ENCODE data around the gene GLMN.

GLMN gene

GRCh38 chr1:92323473-92324453 lies 25.0 kb upstream of the GLMN start:
- H2BK120ac ChIP-seq (ENCODE audit: low read depth, low read length): no peak overlapping the region
- H3K4me3 ChIP-seq (ENCODE audit: low read length): no peak overlapping the region
- H3K56ac ChIP-seq (ENCODE audit: low read length): no peak overlapping the region
- H3K79me1 ChIP-seq (ENCODE audit: low read length): peaks cover 1% of the 10 kb centered on the region
- no peaks in the 10 kb centered on the region for H3K27me3 ChIP-seq (ENCODE audit: insufficient read depth, low read length, poor library complexity)
- no peak overlapping the region for H3K4ac ChIP-seq (ENCODE audit: low read depth, low read length)
- no peaks in the 10 kb centered on the region for H3K79me2 ChIP-seq (ENCODE audit: control insufficient read depth, insufficient read depth, low read length)
- H3K4me2 ChIP-seq (ENCODE audit: low read length): no peak overlapping the region
- H2BK15ac ChIP-seq (replicated peaks; ENCODE audit: low read depth): no peak overlapping the region
- H3K18ac ChIP-seq (ENCODE audit: low read length): no peak overlapping the region
- DNase-seq: no peak
- no peak overlapping the region for H3K23ac ChIP-seq (ENCODE audit: low read length)
- no peak overlapping the region for H2BK5ac ChIP-seq (ENCODE audit: low read length)
- H4K5ac ChIP-seq (ENCODE audit: low read length): no peak overlapping the region
- peaks cover 3% of the 10 kb centered on the region for H3K36me3 ChIP-seq (ENCODE audit: control insufficient read depth, insufficient read depth, low read length)
- no peak overlapping the region for H2AK5ac ChIP-seq (ENCODE audit: low read length)
- H3K27ac ChIP-seq (ENCODE audit: low read depth, low read length): no peak overlapping the region
- H3K4me1 ChIP-seq (ENCODE audit: control insufficient read depth, low read depth, low read length): no peaks in the 10 kb centered on the region
- no peak overlapping the region for H3K9ac ChIP-seq (ENCODE audit: low read length)
- no CpG with 5 or more reads among the region's 7 CpGs for WGBS (ENCODE audit: extremely low coverage, insufficient coverage, low lambda C conversion rate)
- no peak overlapping the region for H4K8ac ChIP-seq (ENCODE audit: low read depth, low read length)

- Histone ChIP-seq H3K36me3 (ENCODE audit: control insufficient read depth, insufficient read depth, low read length) (no peaks in the 10 kb centered on the region), H3K23ac (ENCODE audit: low read length) (no peak overlapping the region), H3K27ac (ENCODE audit: low read depth, low read length) (no peak overlapping the region), H2BK120ac (ENCODE audit: low read depth, low read length) (no peak overlapping the region), H4K5ac (ENCODE audit: low read length) (no peak overlapping the region), H3K4ac (ENCODE audit: low read depth, low read length) (no peak overlapping the region), H3K4me3 (ENCODE audit: low read length) (no peak overlapping the region), H2BK15ac (replicated peaks; ENCODE audit: low read depth) (no peak overlapping the region), H2BK5ac (ENCODE audit: low read length) (no peak overlapping the region), H3K79me2 (ENCODE audit: control insufficient read depth, insufficient read depth, low read length) (no peaks in the 10 kb centered on the region), H3K79me1 (ENCODE audit: low read length) (no peaks in the 10 kb centered on the region), H3K4me2 (ENCODE audit: low read length) (no peak overlapping the region), H3K18ac (ENCODE audit: low read length) (no peak overlapping the region), H3K9ac (ENCODE audit: low read length) (no peak overlapping the region), H3K4me1 (ENCODE audit: control insufficient read depth, low read depth, low read length) (no peaks in the 10 kb centered on the region), H2AK5ac (ENCODE audit: low read length) (no peak overlapping the region), H4K8ac (ENCODE audit: low read depth, low read length) (no peak overlapping the region), H3K56ac (ENCODE audit: low read length) (no peak overlapping the region), H3K27me3 (ENCODE audit: insufficient read depth, low read length, poor library complexity) (no peaks in the 10 kb centered on the region)
- WGBS (ENCODE audit: extremely low coverage, insufficient coverage, low lambda C conversion rate): no CpG with 5 or more reads among the region's 3 CpGs
- no peak for DNase-seq
Observed at GRCh38 chr1:92317836-92318493, 19.2 kb upstream of the GLMN start.

- Histone ChIP-seq H2BK120ac (ENCODE audit: low read depth, low read length) (no peak overlapping the region), H3K23ac (ENCODE audit: low read length) (no peak overlapping the region), H3K4ac (ENCODE audit: low read depth, low read length) (no peak overlapping the region), H3K27ac (ENCODE audit: low read depth, low read length) (no peak overlapping the region), H2BK5ac (ENCODE audit: low read length) (no peak overlapping the region), H3K79me1 (ENCODE audit: low read length) (no peaks in the 10 kb centered on the region), H3K27me3 (ENCODE audit: insufficient read depth, low read length, poor library complexity) (no peaks in the 10 kb centered on the region), H3K79me2 (ENCODE audit: control insufficient read depth, insufficient read depth, low read length) (no peaks in the 10 kb centered on the region), H3K36me3 (ENCODE audit: control insufficient read depth, insufficient read depth, low read length) (no peaks in the 10 kb centered on the region), H2BK15ac (replicated peaks; ENCODE audit: low read depth) (no peak overlapping the region), H4K5ac (ENCODE audit: low read length) (no peak overlapping the region), H3K4me3 (ENCODE audit: low read length) (no peak overlapping the region), H2AK5ac (ENCODE audit: low read length) (no peak overlapping the region), H3K18ac (ENCODE audit: low read length) (no peak overlapping the region), H3K9ac (ENCODE audit: low read length) (no peak overlapping the region), H3K4me1 (ENCODE audit: control insufficient read depth, low read depth, low read length) (no peaks in the 10 kb centered on the region), H3K4me2 (ENCODE audit: low read length) (no peak overlapping the region), H3K56ac (ENCODE audit: low read length) (no peak overlapping the region), H4K8ac (ENCODE audit: low read depth, low read length) (no peak overlapping the region)
- WGBS (ENCODE audit: extremely low coverage, insufficient coverage, low lambda C conversion rate): no CpG with 5 or more reads among the region's 6 CpGs
- no peak for DNase-seq
Observed at GRCh38 chr1:92315766-92316599, 17.2 kb upstream of the GLMN start.

GRCh38 chr1:92314024-92314423 lies 15.2 kb upstream of the GLMN start:
- no CpG with 5 or more reads among the region's 1 CpG for WGBS (ENCODE audit: extremely low coverage, insufficient coverage, low lambda C conversion rate)
- no peak for DNase-seq
- no peak overlapping the region for H3K56ac ChIP-seq (ENCODE audit: low read length)

GRCh38 chr1:92310185-92310597 lies 11.4 kb upstream of the GLMN start:
- Histone ChIP-seq H3K18ac (ENCODE audit: low read length) (no peak overlapping the region), H3K27ac (ENCODE audit: low read depth, low read length) (no peak overlapping the region), H2AK5ac (ENCODE audit: low read length) (no peak overlapping the region), H3K9ac (ENCODE audit: low read length) (no peak overlapping the region), H2BK15ac (replicated peaks; ENCODE audit: low read depth) (no peak overlapping the region), H3K23ac (ENCODE audit: low read length) (no peak overlapping the region), H3K4me1 (ENCODE audit: control insufficient read depth, low read depth, low read length) (no peaks in the 10 kb centered on the region), H4K8ac (ENCODE audit: low read depth, low read length) (no peak overlapping the region), H3K36me3 (ENCODE audit: control insufficient read depth, insufficient read depth, low read length) (no peaks in the 10 kb centered on the region), H3K79me2 (ENCODE audit: control insufficient read depth, insufficient read depth, low read length) (no peaks in the 10 kb centered on the region), H3K4me2 (ENCODE audit: low read length) (no peak overlapping the region), H4K5ac (ENCODE audit: low read length) (no peak overlapping the region), H3K4me3 (ENCODE audit: low read length) (no peak overlapping the region), H3K27me3 (ENCODE audit: insufficient read depth, low read length, poor library complexity) (no peaks in the 10 kb centered on the region), H3K56ac (ENCODE audit: low read length) (no peak overlapping the region), H2BK5ac (ENCODE audit: low read length) (no peak overlapping the region), H2BK120ac (ENCODE audit: low read depth, low read length) (no peak overlapping the region), H3K4ac (ENCODE audit: low read depth, low read length) (no peak overlapping the region), H3K79me1 (ENCODE audit: low read length) (no peaks in the 10 kb centered on the region)
- DNase-seq: no peak

More at GRCh38 chr1:92314024-92314423, 15.2 kb upstream of the GLMN start:
- no peak overlapping the region for H3K4me3 ChIP-seq (ENCODE audit: low read length)
- H2BK120ac ChIP-seq (ENCODE audit: low read depth, low read length): no peak overlapping the region
- no peak overlapping the region for H3K18ac ChIP-seq (ENCODE audit: low read length)
- H2AK5ac ChIP-seq (ENCODE audit: low read length): no peak overlapping the region
- H3K4me2 ChIP-seq (ENCODE audit: low read length): no peak overlapping the region
- no peaks in the 10 kb centered on the region for H3K27me3 ChIP-seq (ENCODE audit: insufficient read depth, low read length, poor library complexity)
- no peaks in the 10 kb centered on the region for H3K79me1 ChIP-seq (ENCODE audit: low read length)
- no peak overlapping the region for H3K23ac ChIP-seq (ENCODE audit: low read length)
- H3K9ac ChIP-seq (ENCODE audit: low read length): no peak overlapping the region
- no peak overlapping the region for H2BK15ac ChIP-seq (replicated peaks; ENCODE audit: low read depth)
- no peaks in the 10 kb centered on the region for H3K36me3 ChIP-seq (ENCODE audit: control insufficient read depth, insufficient read depth, low read length)
- no peak overlapping the region for H4K5ac ChIP-seq (ENCODE audit: low read length)
- no peaks in the 10 kb centered on the region for H3K79me2 ChIP-seq (ENCODE audit: control insufficient read depth, insufficient read depth, low read length)
- no peak overlapping the region for H3K27ac ChIP-seq (ENCODE audit: low read depth, low read length)
- no peak overlapping the region for H2BK5ac ChIP-seq (ENCODE audit: low read length)
- no peaks in the 10 kb centered on the region for H3K4me1 ChIP-seq (ENCODE audit: control insufficient read depth, low read depth, low read length)
- H3K4ac ChIP-seq (ENCODE audit: low read depth, low read length): no peak overlapping the region
- no peak overlapping the region for H4K8ac ChIP-seq (ENCODE audit: low read depth, low read length)

All from mesendoderm (in vitro differentiated cells).